HG02623 (cell line): ENCODE data around the gene DNM1L.

Experiments
- ATAC-seq: cut with Tn5 transposase; IDR thresholded peaks from one replicate; pipeline ENCODE4 v1.9.1; 2021; ENCODE audit warnings: moderate library complexity; ENCODE audit not compliant: unreplicated experiment

DNM1L gene

DNA sequence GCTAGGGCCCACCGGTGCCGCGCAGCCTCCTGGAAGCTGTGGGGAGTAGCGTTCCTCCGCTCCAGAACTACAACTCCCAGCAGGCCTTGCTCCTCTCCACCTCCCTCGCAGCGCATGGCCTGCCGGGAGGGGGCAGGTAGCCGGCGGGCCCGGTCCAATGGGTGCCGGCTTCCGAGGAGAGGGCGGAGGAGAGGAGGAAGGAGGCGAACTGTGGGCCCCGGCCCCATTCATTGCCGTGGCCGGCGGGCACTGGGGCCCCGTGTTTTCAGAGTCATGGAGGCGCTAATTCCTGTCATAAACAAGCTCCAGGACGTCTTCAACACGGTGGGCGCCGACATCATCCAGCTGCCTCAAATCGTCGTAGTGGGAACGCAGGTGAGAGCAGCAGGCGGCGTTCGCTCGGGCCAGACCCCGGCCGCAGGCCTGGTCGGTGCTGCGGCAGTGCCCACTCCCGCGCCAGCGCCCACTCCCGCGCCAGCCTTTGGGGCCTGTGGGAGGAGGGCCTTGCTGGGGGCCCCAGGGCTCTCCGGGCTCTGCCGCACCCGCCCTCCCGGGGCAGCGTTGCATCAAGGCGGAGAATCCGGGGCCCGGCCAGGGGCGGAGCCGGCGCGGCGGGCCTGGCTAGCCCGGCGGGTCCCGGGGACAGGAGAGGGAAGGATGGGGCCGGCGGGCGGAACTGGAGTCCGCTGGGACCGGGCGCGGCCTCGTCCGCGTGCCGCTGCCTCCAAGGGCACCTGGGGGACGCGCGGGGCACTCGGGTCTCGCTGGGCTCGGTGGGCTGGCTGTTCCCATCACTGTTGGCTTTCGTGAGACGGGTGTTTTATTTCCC is at the start of gene DNM1L:
TSS of gene DNM1L (plus strand) at position 211 of the 829 bp plus-strand sequence. CDS start at position 274, 63 bp downstream.
- ATAC-seq = peak; percentile 93

DNA sequence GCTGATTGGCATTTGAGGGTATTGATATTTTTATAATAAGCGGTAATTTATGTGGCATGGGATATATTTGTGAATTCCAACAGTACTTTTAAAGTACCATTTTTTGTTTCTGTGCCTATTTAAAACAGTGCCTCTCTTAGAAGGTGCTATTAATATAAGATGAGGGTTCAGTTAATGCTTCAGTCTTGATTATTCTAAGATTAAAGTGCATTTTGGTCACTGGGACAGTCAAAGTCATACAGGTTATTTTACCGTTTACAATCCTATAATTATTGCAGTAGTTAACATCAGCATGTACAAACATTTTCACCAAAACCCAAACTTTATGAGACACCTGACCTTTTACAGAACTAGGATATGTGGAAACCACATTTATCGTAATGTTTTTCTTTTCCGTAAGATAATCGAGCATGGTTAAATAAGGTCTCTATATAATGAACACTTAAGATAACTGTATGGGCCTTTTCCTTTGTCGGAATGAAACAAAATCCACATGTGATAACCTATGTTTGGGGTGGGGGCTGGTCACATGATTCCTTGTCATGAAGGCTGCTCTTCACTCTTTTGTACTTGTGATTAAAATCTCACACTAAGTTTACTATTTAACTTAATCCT is 37.7 kb upstream of the DNM1L start:
- no peak for ATAC-seq

DNA sequence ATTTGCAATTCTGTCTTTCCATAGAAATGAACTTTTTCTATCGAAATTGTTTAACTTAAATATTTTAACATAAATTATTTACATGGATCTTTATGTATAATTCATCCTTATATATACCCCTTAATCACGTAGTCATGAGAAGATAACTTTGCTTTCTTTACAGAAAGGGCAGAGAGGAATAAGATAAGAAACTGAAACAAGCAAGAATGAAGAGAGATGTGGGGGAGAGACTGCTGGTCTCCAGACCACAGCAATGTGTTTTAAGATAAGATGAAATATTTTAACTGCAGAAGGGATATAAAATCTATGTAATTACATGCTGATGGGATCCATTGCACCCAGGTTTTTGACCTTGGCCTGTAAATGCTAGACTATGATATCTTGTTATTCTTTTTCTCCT is 34.7 kb upstream of the DNM1L start:
- ATAC-seq = no peak

DNA sequence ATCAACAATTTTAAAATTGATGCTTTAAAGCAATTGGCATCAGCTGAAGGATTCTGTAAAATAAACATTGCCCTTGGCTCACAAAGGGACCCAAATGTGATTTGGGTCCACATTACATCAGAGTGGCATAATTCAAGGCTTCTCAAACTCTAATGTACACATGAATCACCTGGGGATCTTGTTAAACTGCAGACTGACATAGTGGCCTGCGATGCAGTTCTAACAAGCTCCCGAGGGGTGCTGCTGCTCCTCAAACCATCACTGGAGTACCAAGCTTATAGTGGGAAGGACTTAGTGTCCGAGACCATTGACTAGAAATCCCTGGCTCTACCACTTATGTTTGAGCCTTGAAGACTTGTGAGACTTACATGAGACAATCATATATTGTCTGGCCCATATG is 31.8 kb upstream of the DNM1L start:
- no peak for ATAC-seq

- ATAC-seq = no peak
Measured at GRCh38 chr12:32650508-32650907, 28.6 kb upstream of the DNM1L start.

GRCh38 chr12:32651151-32651955 is 27.7 kb upstream of the DNM1L start:
- no peak for ATAC-seq

DNA sequence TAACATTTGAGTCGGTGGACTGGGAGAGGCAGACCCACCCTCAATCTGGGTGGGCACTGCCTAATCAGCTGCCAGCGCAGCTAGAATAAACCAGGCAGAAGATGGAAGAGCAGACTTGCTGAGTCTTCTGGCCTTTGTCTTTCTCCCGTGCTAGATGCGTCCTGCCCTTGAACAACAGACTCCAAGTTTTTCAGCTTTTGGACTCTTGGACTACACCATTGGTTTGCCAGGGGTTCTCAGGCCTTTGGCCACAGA is 27.2 kb upstream of the DNM1L start:
- ATAC-seq = no peak

DNA sequence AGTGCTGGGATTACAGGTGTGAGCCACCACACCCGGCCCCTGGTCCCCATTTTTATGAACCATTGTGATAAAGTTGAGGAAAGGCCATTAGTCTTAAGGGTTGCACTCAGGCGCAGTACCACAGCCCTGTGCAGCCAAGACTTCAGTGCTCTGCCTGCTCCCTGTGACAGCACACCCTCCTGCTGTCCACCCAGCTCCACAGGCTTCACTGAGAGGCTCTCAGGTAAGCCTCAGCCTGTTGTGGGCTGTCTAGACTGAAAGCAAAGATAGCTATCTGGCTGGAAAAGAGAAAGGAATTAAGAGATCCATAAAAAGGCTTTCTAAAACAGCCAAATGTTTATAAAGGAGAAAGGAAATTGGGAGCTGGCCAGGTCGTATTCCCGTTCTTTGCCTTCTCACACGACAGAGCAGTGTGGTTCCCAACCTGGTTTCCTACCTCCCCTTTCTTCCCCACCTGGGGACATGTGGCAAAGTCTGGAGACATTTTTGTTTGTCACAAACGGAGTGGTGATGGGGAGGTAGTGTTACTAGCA is 19.1 kb upstream of the DNM1L start:
- ATAC-seq = no peak

DNA sequence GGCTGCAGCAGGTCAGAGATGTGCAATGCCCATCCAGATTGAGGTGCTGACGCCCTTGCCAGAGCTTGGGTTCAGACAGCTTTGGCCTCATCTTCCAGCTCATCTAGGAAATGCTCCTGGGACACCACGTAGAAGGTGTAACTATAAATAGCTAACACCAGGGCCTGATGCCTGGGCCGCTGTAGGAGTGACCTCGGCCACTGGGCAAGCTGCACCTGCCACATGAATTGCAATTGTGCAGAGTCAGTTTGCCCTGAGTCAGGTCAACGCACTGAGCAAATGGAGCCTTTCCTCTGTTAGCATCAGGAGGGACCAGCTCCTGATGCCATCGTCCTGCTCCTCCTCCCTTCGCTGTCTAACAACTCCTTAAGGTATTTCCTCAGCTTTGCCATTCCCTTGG is 17.4 kb upstream of the DNM1L start:
- ATAC-seq = no peak

DNA sequence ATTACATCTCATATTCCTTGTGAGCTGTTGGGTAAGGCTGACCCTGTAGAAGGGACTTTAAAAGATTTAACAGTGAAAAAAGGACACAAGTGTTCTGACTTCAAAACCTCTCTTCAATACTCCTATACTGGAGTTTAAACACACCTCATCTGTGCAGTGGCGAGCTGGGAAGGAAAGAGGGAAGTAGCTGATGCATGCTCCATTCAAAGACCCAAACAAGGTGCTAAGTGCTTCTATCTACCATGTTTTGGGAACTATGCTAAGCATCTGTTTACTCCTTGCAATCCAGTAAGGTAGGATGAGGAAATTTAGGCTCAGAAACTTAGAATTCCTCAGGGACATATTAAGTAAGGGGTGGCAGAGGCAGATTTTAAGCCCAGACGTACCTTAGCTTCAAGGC is 16.4 kb upstream of the DNM1L start:
- ATAC-seq = no peak

GRCh38 chr12:32666018-32666417 is 13.1 kb upstream of the DNM1L start:
- no peak for ATAC-seq

- ATAC-seq = no peak
Measured at GRCh38 chr12:32669584-32669983, 9.5 kb upstream of the DNM1L start.

GRCh38 chr12:32671930-32672780 is 6.9 kb upstream of the DNM1L start:
- ATAC-seq = no peak

GRCh38 chr12:32679920-32680237 is 778 bp downstream of the DNM1L start:
- ATAC-seq = no peak

- no peak for ATAC-seq
Measured at GRCh38 chr12:32680787-32681186, 1.7 kb downstream of the DNM1L start.

GRCh38 chr12:32681272-32681671 is 2.2 kb downstream of the DNM1L start:
- ATAC-seq = no peak

DNA sequence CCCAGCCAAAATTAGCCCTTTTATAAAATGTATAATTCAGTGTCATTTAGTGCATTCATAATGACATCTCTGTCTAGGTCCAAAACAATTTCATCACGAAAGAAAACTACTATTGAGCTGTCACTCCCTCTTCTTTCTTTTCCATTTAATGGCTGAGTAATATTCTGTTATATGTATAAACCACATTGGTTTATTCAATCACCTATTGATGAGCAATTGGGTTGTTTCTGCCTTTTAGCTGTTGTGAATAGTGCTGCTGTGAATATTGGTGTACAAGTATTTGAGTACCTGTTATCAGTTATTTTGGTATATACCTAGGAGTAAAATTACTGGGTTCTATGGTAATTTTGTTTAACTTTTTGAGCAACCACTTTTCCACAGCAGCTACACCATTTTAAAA is 7.2 kb downstream of the DNM1L start:
- no peak for ATAC-seq

DNA sequence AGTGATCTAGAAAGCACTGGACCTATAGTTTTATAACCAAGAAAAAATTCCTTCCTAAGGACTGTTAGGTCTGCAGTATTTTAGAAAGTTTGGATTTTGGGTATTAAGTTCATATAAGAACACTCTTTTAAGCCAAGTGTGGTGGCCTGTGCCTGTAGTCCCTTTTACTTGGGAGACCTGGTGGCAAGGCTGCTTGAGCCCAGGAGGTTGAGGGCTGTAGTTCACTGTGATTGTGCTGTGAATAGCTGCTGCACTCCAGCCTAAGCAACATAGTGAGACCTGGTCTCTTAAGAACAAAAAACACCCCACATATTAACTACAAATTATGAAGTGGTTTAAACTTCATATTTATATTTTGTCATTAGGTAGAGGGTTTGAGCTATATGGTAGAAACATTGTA is 9.7 kb downstream of the DNM1L start:
- ATAC-seq = no peak

- ATAC-seq = no peak
Measured at GRCh38 chr12:32690927-32691326, 11.8 kb downstream of the DNM1L start.

GRCh38 chr12:32692358-32692757 is 13.3 kb downstream of the DNM1L start:
- ATAC-seq = no peak

GRCh38 chr12:32693036-32693435 is 13.9 kb downstream of the DNM1L start:
- ATAC-seq = no peak
